GM23338 (cell line): ENCODE measurements around the gene HOXB5. TPM values are rescaled to one million over a fixed set of nuclear protein-coding genes. Genes with fewer than 3 reads are reported as not detected.

Experiments
- ATAC-seq: fragments of 200-7000 bp; cut with Tn5 transposase; 3 replicates; pipeline ENCODE4 v1.9.1; 2020
- DNase-seq: peaks from one replicate; pipeline ENCODE4 v3.0.0-alpha.2; 2015; ENCODE audit warnings: low spot score
- H2AFZ ChIP-seq: fragments of 200-600 bp; sonication (generic); 2 replicates; pipeline ENCODE4 v1.8.0; 2016; ENCODE audit warnings: antibody characterized with exemption, mild to moderate bottlenecking, moderate library complexity
- H3F3A ChIP-seq: fragments of 200-600 bp; sonication (generic); replicated peaks from 2 replicates; pipeline ENCODE4 v1.8.0; 2017; ENCODE audit warnings: antibody characterized with exemption, mixed run types, low read depth
- H3K27ac ChIP-seq: fragments of 200-600 bp; sonication (generic); 2 replicates; pipeline ENCODE4 v1.6.1; 2016; ENCODE audit warnings: low read depth
- H3K27me3 ChIP-seq: fragments of 200-600 bp; sonication (generic); 2 replicates; pipeline ENCODE4 v1.8.0; 2016; ENCODE audit warnings: mild to moderate bottlenecking, mixed run types, moderate library complexity; ENCODE audit not compliant: insufficient read depth
- H3K36me3 ChIP-seq: fragments of 200-600 bp; sonication (generic); 2 replicates; pipeline ENCODE4 v1.8.0; 2016; ENCODE audit warnings: mild to moderate bottlenecking; ENCODE audit not compliant: insufficient read depth
- H3K4me1 ChIP-seq: fragments of 200-600 bp; sonication (generic); 2 replicates; pipeline ENCODE4 v1.8.0; 2016; ENCODE audit warnings: mild to moderate bottlenecking, moderate library complexity; ENCODE audit not compliant: insufficient read depth
- H3K4me2 ChIP-seq: fragments of 200-600 bp; sonication (generic); 2 replicates; pipeline ENCODE4 v1.7.1; 2017; ENCODE audit warnings: mixed run types
- H3K4me3 ChIP-seq: fragments of 200-600 bp; sonication (generic); 2 replicates; pipeline ENCODE4 v1.6.1; 2016; ENCODE audit warnings: mixed run types
- H3K79me2 ChIP-seq: fragments of 200-600 bp; sonication (generic); replicated peaks from 2 replicates; pipeline ENCODE4 v1.8.0; 2017; ENCODE audit warnings: mild to moderate bottlenecking; ENCODE audit not compliant: insufficient read depth
- H3K9me2 ChIP-seq: fragments of 200-600 bp; sonication (generic); 2 replicates; pipeline ENCODE4 v1.8.0; 2017; ENCODE audit not compliant: insufficient read depth
- H4K20me1 ChIP-seq: fragments of 200-600 bp; sonication (generic); replicated peaks from 2 replicates; pipeline ENCODE4 v1.8.0; 2017; ENCODE audit warnings: mild to moderate bottlenecking; ENCODE audit not compliant: insufficient read depth
- H3K27ac Mint-ChIP-seq: 2 replicates; pipeline ENCODE4 v1.8.0; 2020; ENCODE audit warnings: inconsistent platforms, mild to moderate bottlenecking, moderate library complexity, mixed read lengths
- H3K27me3 Mint-ChIP-seq: 3 replicates; pipeline ENCODE4 v1.8.0; 2022; ENCODE audit warnings: low read depth, mild to moderate bottlenecking, moderate library complexity, mixed read lengths, inconsistent platforms; ENCODE audit not compliant: insufficient read depth, poor library complexity
- H3K36me3 Mint-ChIP-seq: 3 replicates; pipeline ENCODE4 v1.8.0; 2021; ENCODE audit warnings: low read depth, mild to moderate bottlenecking, inconsistent platforms, moderate library complexity, mixed read lengths
- H3K4me1 Mint-ChIP-seq: 3 replicates; pipeline ENCODE4 v1.8.0; 2020; ENCODE audit warnings: mild to moderate bottlenecking, inconsistent platforms, mixed read lengths
- H3K4me3 Mint-ChIP-seq: 3 replicates; pipeline ENCODE4 v1.8.0; 2021; ENCODE audit warnings: moderate library complexity, mild to moderate bottlenecking, inconsistent platforms, mixed read lengths
- H3K9me3 Mint-ChIP-seq: 3 replicates; pipeline ENCODE4 v1.8.0; 2020; ENCODE audit warnings: moderate library complexity, mild to moderate bottlenecking, inconsistent platforms, mixed read lengths
- EZH2 ChIP-seq: fragments of 200-600 bp; sonication (generic); IDR thresholded peaks from one replicate; pipeline ENCODE4 v1.8.0; 2017; ENCODE audit warnings: antibody characterized with exemption, mild to moderate bottlenecking, low read depth; ENCODE audit not compliant: unreplicated experiment
- STAT1 ChIP-seq: IDR thresholded peaks from one replicate; pipeline ENCODE4 v1.6.1; 2016; ENCODE audit warnings: antibody characterized with exemption; ENCODE audit not compliant: unreplicated experiment
- ZNF331 ChIP-seq: fragments of 250-450 bp; sonication (Bioruptor Pico); IDR thresholded peaks from 2 replicates; pipeline ENCODE4 v1.5.0; 2020; ENCODE audit warnings: low read depth, mild to moderate bottlenecking, moderate library complexity
- polyA plus RNA-seq: library from polyadenylated mRNA; unstranded; fragments of >200 nt; fragmentation: Nextera tagmentation; extraction: Ambion mirVana; gene quantifications from 2 replicates; pipeline ENCODE4 v1.2.1, GENCODE V29; 2016
- total RNA-seq: library from RNA; depleted of rRNA; stranded (reverse); fragments of >200 nt; shearing (Covaris generic); gene quantifications from 2 replicates; pipeline ENCODE4 v1.2.3, GENCODE V29; 2014
- TF ChIP-seq, protein P1 (sequence below), 2 experiments: fragments of 200-600 bp in 1 of 2; sonication (generic) in 1 of 2; conservative IDR thresholded peaks; 2 replicates each; pipeline versions ENCODE4 v1.5.1 to v1.6.1; 2016 to 2017; ENCODE audit warnings: antibody characterized with exemption in 2 of 2, low read depth in 2 of 2, mild to moderate bottlenecking in 2 of 2, moderate library complexity in 1 of 2

Gene HOXB5
- total and polyA plus RNA-seq, 2 experiments from 2014 or later = not detected

GRCh38 chr17:48601539-48602425 is 8.2 kb upstream of the HOXB5 start:
- DNase-seq (no peak), ATAC-seq (no peak)
- H3K4me1 ChIP-seq = peaks cover 42% of the 10 kb centered on the region
- no peaks in the 10 kb centered on the region for H3K9me2 ChIP-seq
- peaks cover 69% of the 10 kb centered on the region for H3F3A ChIP-seq
- H3K27ac Mint-ChIP-seq = no peak overlapping the region
- peaks cover 17% of the 10 kb centered on the region for H3K4me1 Mint-ChIP-seq
- H3K4me2 ChIP-seq = no peak overlapping the region
- no peak overlapping the region for H3K4me3 ChIP-seq
- H4K20me1 ChIP-seq = peaks cover 84% of the 10 kb centered on the region
- peaks cover 3% of the 10 kb centered on the region; the same call in 1 of the 3 replicates for H3K36me3 Mint-ChIP-seq
- peaks cover 100% of the 10 kb centered on the region for H3K27me3 ChIP-seq
- H3K9me3 Mint-ChIP-seq = peaks cover 4% of the 10 kb centered on the region; the same call in 1 of the 3 replicates
- no peaks in the 10 kb centered on the region for H3K79me2 ChIP-seq
- TF ChIP-seq, protein P1, sequence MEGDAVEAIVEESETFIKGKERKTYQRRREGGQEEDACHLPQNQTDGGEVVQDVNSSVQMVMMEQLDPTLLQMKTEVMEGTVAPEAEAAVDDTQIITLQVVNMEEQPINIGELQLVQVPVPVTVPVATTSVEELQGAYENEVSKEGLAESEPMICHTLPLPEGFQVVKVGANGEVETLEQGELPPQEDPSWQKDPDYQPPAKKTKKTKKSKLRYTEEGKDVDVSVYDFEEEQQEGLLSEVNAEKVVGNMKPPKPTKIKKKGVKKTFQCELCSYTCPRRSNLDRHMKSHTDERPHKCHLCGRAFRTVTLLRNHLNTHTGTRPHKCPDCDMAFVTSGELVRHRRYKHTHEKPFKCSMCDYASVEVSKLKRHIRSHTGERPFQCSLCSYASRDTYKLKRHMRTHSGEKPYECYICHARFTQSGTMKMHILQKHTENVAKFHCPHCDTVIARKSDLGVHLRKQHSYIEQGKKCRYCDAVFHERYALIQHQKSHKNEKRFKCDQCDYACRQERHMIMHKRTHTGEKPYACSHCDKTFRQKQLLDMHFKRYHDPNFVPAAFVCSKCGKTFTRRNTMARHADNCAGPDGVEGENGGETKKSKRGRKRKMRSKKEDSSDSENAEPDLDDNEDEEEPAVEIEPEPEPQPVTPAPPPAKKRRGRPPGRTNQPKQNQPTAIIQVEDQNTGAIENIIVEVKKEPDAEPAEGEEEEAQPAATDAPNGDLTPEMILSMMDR (conservative IDR thresholded peaks at IDR 0.05; ENCODE audit: low read depth in 2 of 2) = no peak
- peak; percentile 89 for TF ChIP-seq EZH2
- no peak overlapping the region for H3K27ac ChIP-seq
- no peak overlapping the region for H2AFZ ChIP-seq
- no peaks in the 10 kb centered on the region; the same call in 1 of the 2 replicates for H3K36me3 ChIP-seq
- no peak overlapping the region for H3K4me3 Mint-ChIP-seq
- H3K27me3 Mint-ChIP-seq = peaks cover 100% of the 10 kb centered on the region

DNA sequence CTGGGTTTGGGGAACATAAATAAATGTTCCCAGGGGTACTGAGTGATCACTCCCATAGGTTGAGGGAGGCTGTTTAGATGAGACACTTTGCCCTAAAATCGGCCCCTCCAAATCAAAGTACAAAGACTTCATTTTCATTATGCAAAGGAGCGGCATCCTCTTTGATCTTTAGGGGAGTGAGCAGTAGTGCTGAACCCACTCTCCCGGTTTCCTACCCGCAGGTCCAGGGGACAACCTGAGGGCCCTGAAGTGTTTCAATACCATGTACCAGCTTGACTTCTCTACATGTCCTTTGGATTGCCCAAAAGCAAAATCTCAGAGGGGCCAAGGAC is 7.6 kb upstream of the HOXB5 start:
- H3K9me3 Mint-ChIP-seq = peaks cover 4% of the 10 kb centered on the region; the same call in 1 of the 3 replicates
- H3K27ac Mint-ChIP-seq = no peak overlapping the region
- peaks cover 78% of the 10 kb centered on the region for H4K20me1 ChIP-seq
- H3K27ac ChIP-seq = no peak overlapping the region
- no peaks in the 10 kb centered on the region for H3K36me3 ChIP-seq
- H3K4me1 Mint-ChIP-seq = peaks cover 23% of the 10 kb centered on the region
- no peak for ATAC-seq
- H3F3A ChIP-seq = peaks cover 70% of the 10 kb centered on the region
- H3K4me3 ChIP-seq = no peak overlapping the region
- peaks cover 100% of the 10 kb centered on the region for H3K27me3 Mint-ChIP-seq
- peaks cover 100% of the 10 kb centered on the region for H3K27me3 ChIP-seq
- peaks cover 45% of the 10 kb centered on the region for H3K4me1 ChIP-seq
- H3K4me2 ChIP-seq = no peak overlapping the region
- peaks cover 3% of the 10 kb centered on the region; the same call in 1 of the 3 replicates for H3K36me3 Mint-ChIP-seq
- no peak overlapping the region for H3K4me3 Mint-ChIP-seq
- H2AFZ ChIP-seq = no peak overlapping the region
- H3K9me2 ChIP-seq = no peaks in the 10 kb centered on the region
- no peak for DNase-seq
- no peaks in the 10 kb centered on the region for H3K79me2 ChIP-seq
- peak; percentile 80 for TF ChIP-seq EZH2
- TF ChIP-seq STAT1 = no peak

DNA sequence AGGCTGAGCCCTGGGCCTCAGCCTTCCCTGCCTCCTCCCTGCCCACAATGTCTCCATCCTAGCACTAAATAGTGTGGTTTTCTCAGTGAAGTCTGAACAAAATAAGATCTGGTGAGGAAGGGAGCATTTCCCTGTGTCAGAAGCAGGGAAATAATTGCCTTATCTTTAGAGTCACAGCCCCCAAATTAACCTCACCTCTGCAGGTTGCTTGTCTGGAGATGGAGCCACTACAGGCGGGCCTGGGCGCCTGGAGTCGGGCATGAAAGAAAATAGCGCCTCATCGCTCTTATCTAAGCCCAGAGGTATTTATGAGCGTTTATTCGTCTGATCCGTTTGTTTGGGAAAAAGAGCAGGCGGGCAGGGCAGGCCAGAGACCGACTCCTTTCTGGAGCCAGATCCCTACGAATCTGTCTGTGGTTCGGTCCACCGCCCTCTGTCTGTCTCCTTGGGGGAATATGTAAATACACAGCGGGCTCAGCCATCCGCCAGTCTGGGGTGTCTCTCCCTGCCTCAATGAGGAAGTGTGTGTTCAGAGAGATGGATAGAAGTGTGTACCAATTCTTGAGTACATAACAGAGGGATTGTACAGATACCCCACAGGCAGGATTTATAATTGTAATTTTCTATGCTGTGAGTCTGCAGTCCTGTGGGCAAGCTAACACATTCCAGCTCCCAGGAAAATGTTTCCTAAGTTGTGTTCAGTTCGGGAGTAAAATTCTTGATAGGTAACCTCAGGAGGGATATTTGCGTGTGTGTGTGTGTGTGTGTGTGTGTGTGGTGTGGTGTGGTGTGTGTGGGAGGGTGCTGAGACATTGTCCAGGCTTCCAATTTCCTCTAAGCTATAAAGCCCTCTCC is 6.9 kb upstream of the HOXB5 start:
- Histone ChIP-seq H3F3A (peaks cover 65% of the 10 kb centered on the region), H3K4me2 (no peak overlapping the region), H3K9me2 (no peaks in the 10 kb centered on the region), H3K27ac (no peak overlapping the region), H3K4me3 (no peak overlapping the region), H4K20me1 (peaks cover 71% of the 10 kb centered on the region), H2AFZ (no peak overlapping the region), H3K4me1 (peaks cover 44% of the 10 kb centered on the region), H3K36me3 (no peaks in the 10 kb centered on the region), H3K79me2 (no peaks in the 10 kb centered on the region), H3K27me3 (peaks cover 100% of the 10 kb centered on the region)
- peaks cover 3% of the 10 kb centered on the region; the same call in 1 of the 3 replicates for H3K36me3 Mint-ChIP-seq
- H3K27me3 Mint-ChIP-seq = peaks cover 100% of the 10 kb centered on the region
- ATAC-seq = no peak
- TF ChIP-seq ZNF331 (CRISPR knock-in tag) = no peak
- TF ChIP-seq EZH2 = peak; percentile 89
- TF ChIP-seq, protein P1 (conservative IDR thresholded peaks at IDR 0.05; ENCODE audit: low read depth in 2 of 2) = no peak
- H3K27ac Mint-ChIP-seq = no peak overlapping the region
- H3K4me1 Mint-ChIP-seq = peaks cover 25% of the 10 kb centered on the region
- no peak overlapping the region for H3K4me3 Mint-ChIP-seq
- DNase-seq = no peak
- peaks cover 4% of the 10 kb centered on the region; the same call in 1 of the 3 replicates for H3K9me3 Mint-ChIP-seq
